ENCODE data around the gene ADCY3.

- TF ChIP-seq, protein P1, sequence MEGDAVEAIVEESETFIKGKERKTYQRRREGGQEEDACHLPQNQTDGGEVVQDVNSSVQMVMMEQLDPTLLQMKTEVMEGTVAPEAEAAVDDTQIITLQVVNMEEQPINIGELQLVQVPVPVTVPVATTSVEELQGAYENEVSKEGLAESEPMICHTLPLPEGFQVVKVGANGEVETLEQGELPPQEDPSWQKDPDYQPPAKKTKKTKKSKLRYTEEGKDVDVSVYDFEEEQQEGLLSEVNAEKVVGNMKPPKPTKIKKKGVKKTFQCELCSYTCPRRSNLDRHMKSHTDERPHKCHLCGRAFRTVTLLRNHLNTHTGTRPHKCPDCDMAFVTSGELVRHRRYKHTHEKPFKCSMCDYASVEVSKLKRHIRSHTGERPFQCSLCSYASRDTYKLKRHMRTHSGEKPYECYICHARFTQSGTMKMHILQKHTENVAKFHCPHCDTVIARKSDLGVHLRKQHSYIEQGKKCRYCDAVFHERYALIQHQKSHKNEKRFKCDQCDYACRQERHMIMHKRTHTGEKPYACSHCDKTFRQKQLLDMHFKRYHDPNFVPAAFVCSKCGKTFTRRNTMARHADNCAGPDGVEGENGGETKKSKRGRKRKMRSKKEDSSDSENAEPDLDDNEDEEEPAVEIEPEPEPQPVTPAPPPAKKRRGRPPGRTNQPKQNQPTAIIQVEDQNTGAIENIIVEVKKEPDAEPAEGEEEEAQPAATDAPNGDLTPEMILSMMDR (IDR thresholded peaks at IDR 0.05; ENCODE audit: poor library complexity, severe bottlenecking): no peak
- TF ChIP-seq RAD21 (conservative IDR thresholded peaks at IDR 0.05) (no peak), EP300 (conservative IDR thresholded peaks at IDR 0.05; ENCODE audit: poor library complexity, severe bottlenecking) (no peak), EZH2 (IDR thresholded peaks at IDR 0.05; ENCODE audit: borderline replicate concordance, insufficient read depth, low read length, poor library complexity, severe bottlenecking) (no peak), POLR2AphosphoS5 (IDR thresholded peaks at IDR 0.05) (no peak), TAF1 (IDR thresholded peaks at IDR 0.05; ENCODE audit: low read depth) (no peak)
- TF ChIP-seq, protein P2, sequence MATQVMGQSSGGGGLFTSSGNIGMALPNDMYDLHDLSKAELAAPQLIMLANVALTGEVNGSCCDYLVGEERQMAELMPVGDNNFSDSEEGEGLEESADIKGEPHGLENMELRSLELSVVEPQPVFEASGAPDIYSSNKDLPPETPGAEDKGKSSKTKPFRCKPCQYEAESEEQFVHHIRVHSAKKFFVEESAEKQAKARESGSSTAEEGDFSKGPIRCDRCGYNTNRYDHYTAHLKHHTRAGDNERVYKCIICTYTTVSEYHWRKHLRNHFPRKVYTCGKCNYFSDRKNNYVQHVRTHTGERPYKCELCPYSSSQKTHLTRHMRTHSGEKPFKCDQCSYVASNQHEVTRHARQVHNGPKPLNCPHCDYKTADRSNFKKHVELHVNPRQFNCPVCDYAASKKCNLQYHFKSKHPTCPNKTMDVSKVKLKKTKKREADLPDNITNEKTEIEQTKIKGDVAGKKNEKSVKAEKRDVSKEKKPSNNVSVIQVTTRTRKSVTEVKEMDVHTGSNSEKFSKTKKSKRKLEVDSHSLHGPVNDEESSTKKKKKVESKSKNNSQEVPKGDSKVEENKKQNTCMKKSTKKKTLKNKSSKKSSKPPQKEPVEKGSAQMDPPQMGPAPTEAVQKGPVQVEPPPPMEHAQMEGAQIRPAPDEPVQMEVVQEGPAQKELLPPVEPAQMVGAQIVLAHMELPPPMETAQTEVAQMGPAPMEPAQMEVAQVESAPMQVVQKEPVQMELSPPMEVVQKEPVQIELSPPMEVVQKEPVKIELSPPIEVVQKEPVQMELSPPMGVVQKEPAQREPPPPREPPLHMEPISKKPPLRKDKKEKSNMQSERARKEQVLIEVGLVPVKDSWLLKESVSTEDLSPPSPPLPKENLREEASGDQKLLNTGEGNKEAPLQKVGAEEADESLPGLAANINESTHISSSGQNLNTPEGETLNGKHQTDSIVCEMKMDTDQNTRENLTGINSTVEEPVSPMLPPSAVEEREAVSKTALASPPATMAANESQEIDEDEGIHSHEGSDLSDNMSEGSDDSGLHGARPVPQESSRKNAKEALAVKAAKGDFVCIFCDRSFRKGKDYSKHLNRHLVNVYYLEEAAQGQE (IDR thresholded peaks at IDR 0.05; ENCODE audit: borderline replicate concordance): no peak
Observed at GRCh38 chr2:24924732-24925131, 4.7 kb upstream of the ADCY3 start.

All from neural cell (in vitro differentiated cells).